ENCODE results near the gene KCNH8. TPM values are rescaled to one million over a fixed set of nuclear protein-coding genes. Genes with fewer than 3 reads are reported as not detected.

Gene KCNH8
- total RNA-seq, 1 experiment from 2014 or later: 0.19 TPM

GRCh38 chr3:19114461-19114860 is 33.8 kb upstream of the KCNH8 start:
- Histone ChIP-seq H3K27me3 (ENCODE audit: low read length) (no peaks in the 10 kb centered on the region), H3K4me1 (ENCODE audit: low read length) (no peaks in the 10 kb centered on the region), H3K4me2 (ENCODE audit: low read depth, low read length, poor library complexity, severe bottlenecking) (no peak overlapping the region), H3K27ac (ENCODE audit: low read length) (no peak overlapping the region), H3K9me3 (ENCODE audit: low read length) (peaks cover 8% of the 10 kb centered on the region), H3K9me2 (replicated peaks; ENCODE audit: insufficient read depth, low read length) (0 out of 2 replicates have a peak, but pooled peaks cover 4% of the 10 kb centered on the region), H4K20me1 (ENCODE audit: insufficient read depth, low read depth, low read length) (no peaks in the 10 kb centered on the region), H3K9ac (ENCODE audit: low read length) (no peak overlapping the region), H2AFZ (ENCODE audit: low read length) (no peak overlapping the region), H3K79me2 (ENCODE audit: low read length) (no peaks in the 10 kb centered on the region), H3K36me3 (ENCODE audit: insufficient read depth, low read length) (no peaks in the 10 kb centered on the region), H3K4me3 (ENCODE audit: low read length) (no peak overlapping the region)
- DNase-seq: no peak

GRCh38 chr3:19116239-19116638 is 32.1 kb upstream of the KCNH8 start:
- H3K4me3 ChIP-seq (ENCODE audit: low read length): no peak overlapping the region
- H2AFZ ChIP-seq (ENCODE audit: low read length): no peak overlapping the region
- no peaks in the 10 kb centered on the region for H3K9me2 ChIP-seq (replicated peaks; ENCODE audit: insufficient read depth, low read length)
- H3K27ac ChIP-seq (ENCODE audit: low read length): no peak overlapping the region
- H3K9ac ChIP-seq (ENCODE audit: low read length): no peak overlapping the region
- no peaks in the 10 kb centered on the region for H3K36me3 ChIP-seq (ENCODE audit: insufficient read depth, low read length)
- H3K4me2 ChIP-seq (ENCODE audit: low read depth, low read length, poor library complexity, severe bottlenecking): no peak overlapping the region
- no peaks in the 10 kb centered on the region for H3K79me2 ChIP-seq (ENCODE audit: low read length)
- H3K27me3 ChIP-seq (ENCODE audit: low read length): no peaks in the 10 kb centered on the region
- peaks cover 8% of the 10 kb centered on the region for H3K9me3 ChIP-seq (ENCODE audit: low read length)
- H4K20me1 ChIP-seq (ENCODE audit: insufficient read depth, low read depth, low read length): no peaks in the 10 kb centered on the region
- H3K4me1 ChIP-seq (ENCODE audit: low read length): no peaks in the 10 kb centered on the region
- DNase-seq: no peak

GRCh38 chr3:19124752-19125151 is 23.6 kb upstream of the KCNH8 start:
- H3K9me3 ChIP-seq (ENCODE audit: low read length): no peaks in the 10 kb centered on the region
- no peak overlapping the region for H2AFZ ChIP-seq (ENCODE audit: low read length)
- H3K4me3 ChIP-seq (ENCODE audit: low read length): no peak overlapping the region
- no peaks in the 10 kb centered on the region for H3K4me1 ChIP-seq (ENCODE audit: low read length)
- no peak for DNase-seq
- H3K27ac ChIP-seq (ENCODE audit: low read length): no peak overlapping the region
- no peaks in the 10 kb centered on the region for H3K79me2 ChIP-seq (ENCODE audit: low read length)
- no peaks in the 10 kb centered on the region for H3K36me3 ChIP-seq (ENCODE audit: insufficient read depth, low read length)
- H3K9me2 ChIP-seq (replicated peaks; ENCODE audit: insufficient read depth, low read length): no peaks in the 10 kb centered on the region
- no peaks in the 10 kb centered on the region for H4K20me1 ChIP-seq (ENCODE audit: insufficient read depth, low read depth, low read length)
- no peak overlapping the region for H3K9ac ChIP-seq (ENCODE audit: low read length)
- no peak overlapping the region for H3K4me2 ChIP-seq (ENCODE audit: low read depth, low read length, poor library complexity, severe bottlenecking)
- no peaks in the 10 kb centered on the region for H3K27me3 ChIP-seq (ENCODE audit: low read length)

- Histone ChIP-seq H4K20me1 (ENCODE audit: insufficient read depth, low read depth, low read length) (no peaks in the 10 kb centered on the region), H3K4me3 (ENCODE audit: low read length) (no peak overlapping the region), H3K36me3 (ENCODE audit: insufficient read depth, low read length) (no peaks in the 10 kb centered on the region), H3K27me3 (ENCODE audit: low read length) (no peaks in the 10 kb centered on the region), H3K9me3 (ENCODE audit: low read length) (no peaks in the 10 kb centered on the region), H3K27ac (ENCODE audit: low read length) (no peak overlapping the region), H3K4me2 (ENCODE audit: low read depth, low read length, poor library complexity, severe bottlenecking) (no peak overlapping the region), H3K4me1 (ENCODE audit: low read length) (no peaks in the 10 kb centered on the region), H3K9ac (ENCODE audit: low read length) (no peak overlapping the region), H3K9me2 (replicated peaks; ENCODE audit: insufficient read depth, low read length) (no peaks in the 10 kb centered on the region), H3K79me2 (ENCODE audit: low read length) (no peaks in the 10 kb centered on the region), H2AFZ (ENCODE audit: low read length) (no peak overlapping the region)
- no peak for DNase-seq
Observed at GRCh38 chr3:19139863-19140262, 8.4 kb upstream of the KCNH8 start.

GRCh38 chr3:19146685-19147650 is 1.3 kb upstream of the KCNH8 start:
- Histone ChIP-seq H3K4me1 (ENCODE audit: low read length) (peaks cover 16% of the 10 kb centered on the region), H3K4me3 (ENCODE audit: low read length) (peak overlapping the region; percentile 90), H3K4me2 (ENCODE audit: low read depth, low read length, poor library complexity, severe bottlenecking) (peak overlapping the region; percentile 95), H3K27ac (ENCODE audit: low read length) (no peak overlapping the region), H3K9me3 (ENCODE audit: low read length) (no peaks in the 10 kb centered on the region), H3K79me2 (ENCODE audit: low read length) (no peaks in the 10 kb centered on the region), H4K20me1 (ENCODE audit: insufficient read depth, low read depth, low read length) (no peaks in the 10 kb centered on the region), H3K36me3 (ENCODE audit: insufficient read depth, low read length) (no peaks in the 10 kb centered on the region), H3K9ac (ENCODE audit: low read length) (peak overlapping the region; percentile 82), H2AFZ (ENCODE audit: low read length) (peak overlapping the region; percentile 99), H3K27me3 (ENCODE audit: low read length) (no peaks in the 10 kb centered on the region), H3K9me2 (replicated peaks; ENCODE audit: insufficient read depth, low read length) (no peaks in the 10 kb centered on the region)
- peak; percentile 91 for DNase-seq

- H4K20me1 ChIP-seq (ENCODE audit: insufficient read depth, low read depth, low read length): no peaks in the 10 kb centered on the region
- H3K4me3 ChIP-seq (ENCODE audit: low read length): no peak overlapping the region
- H3K27ac ChIP-seq (ENCODE audit: low read length): no peak overlapping the region
- no peaks in the 10 kb centered on the region for H3K9me2 ChIP-seq (replicated peaks; ENCODE audit: insufficient read depth, low read length)
- H3K9ac ChIP-seq (ENCODE audit: low read length): no peak overlapping the region
- no peak overlapping the region for H3K4me2 ChIP-seq (ENCODE audit: low read depth, low read length, poor library complexity, severe bottlenecking)
- H3K36me3 ChIP-seq (ENCODE audit: insufficient read depth, low read length): no peaks in the 10 kb centered on the region
- H3K9me3 ChIP-seq (ENCODE audit: low read length): no peaks in the 10 kb centered on the region
- peaks cover 16% of the 10 kb centered on the region for H3K4me1 ChIP-seq (ENCODE audit: low read length)
- DNase-seq: no peak
- H3K27me3 ChIP-seq (ENCODE audit: low read length): no peaks in the 10 kb centered on the region
- no peak overlapping the region for H2AFZ ChIP-seq (ENCODE audit: low read length)
- H3K79me2 ChIP-seq (ENCODE audit: low read length): no peaks in the 10 kb centered on the region
Observed at GRCh38 chr3:19148768-19149091, 420 bp downstream of the KCNH8 start.

GRCh38 chr3:19149368-19149767 is 1.1 kb downstream of the KCNH8 start:
- no peaks in the 10 kb centered on the region for H3K79me2 ChIP-seq (ENCODE audit: low read length)
- H3K9ac ChIP-seq (ENCODE audit: low read length): no peak overlapping the region
- no peaks in the 10 kb centered on the region for H4K20me1 ChIP-seq (ENCODE audit: insufficient read depth, low read depth, low read length)
- H2AFZ ChIP-seq (ENCODE audit: low read length): no peak overlapping the region
- H3K4me2 ChIP-seq (ENCODE audit: low read depth, low read length, poor library complexity, severe bottlenecking): no peak overlapping the region
- no peaks in the 10 kb centered on the region for H3K36me3 ChIP-seq (ENCODE audit: insufficient read depth, low read length)
- DNase-seq: peak; percentile 48
- no peak overlapping the region for H3K27ac ChIP-seq (ENCODE audit: low read length)
- no peak overlapping the region for H3K4me3 ChIP-seq (ENCODE audit: low read length)
- H3K9me3 ChIP-seq (ENCODE audit: low read length): no peaks in the 10 kb centered on the region
- peaks cover 16% of the 10 kb centered on the region for H3K4me1 ChIP-seq (ENCODE audit: low read length)
- no peaks in the 10 kb centered on the region for H3K9me2 ChIP-seq (replicated peaks; ENCODE audit: insufficient read depth, low read length)
- H3K27me3 ChIP-seq (ENCODE audit: low read length): no peaks in the 10 kb centered on the region

- Histone ChIP-seq H3K9ac (ENCODE audit: low read length) (no peak overlapping the region), H3K27me3 (ENCODE audit: low read length) (no peaks in the 10 kb centered on the region), H3K9me3 (ENCODE audit: low read length) (no peaks in the 10 kb centered on the region), H4K20me1 (ENCODE audit: insufficient read depth, low read depth, low read length) (no peaks in the 10 kb centered on the region), H3K79me2 (ENCODE audit: low read length) (no peaks in the 10 kb centered on the region), H3K36me3 (ENCODE audit: insufficient read depth, low read length) (no peaks in the 10 kb centered on the region), H3K4me1 (ENCODE audit: low read length) (peaks cover 14% of the 10 kb centered on the region), H3K27ac (ENCODE audit: low read length) (no peak overlapping the region), H3K4me2 (ENCODE audit: low read depth, low read length, poor library complexity, severe bottlenecking) (no peak overlapping the region), H3K4me3 (ENCODE audit: low read length) (no peak overlapping the region), H2AFZ (ENCODE audit: low read length) (no peak overlapping the region), H3K9me2 (replicated peaks; ENCODE audit: insufficient read depth, low read length) (no peaks in the 10 kb centered on the region)
- no peak for DNase-seq
Observed at GRCh38 chr3:19151171-19151570, 2.9 kb downstream of the KCNH8 start.
